ENCODE results near the gene MS4A1. TPM values are rescaled to one million over a fixed set of nuclear protein-coding genes. Genes with fewer than 3 reads are reported as not detected.
A peak's percentile ranks its signal among the peaks of the same experiment; 100 is the strongest.

The MS4A1 gene
- total RNA-seq (2014; rRNA removed; shearing (Covaris generic)), result 435 and 488 TPM in 2 replicates
- 559 and 603 TPM in 2 replicates for total RNA-seq (2022)
- Bru-seq, nascent RNA, result percentile 99 among the genes with signal in this experiment
- BruChase-seq, experiment 1, labeled RNA remaining after a 6-hour chase, result percentile 100 among the genes with signal in this experiment
- percentile 100 among the genes with signal in this experiment for BruChase-seq, experiment 2, labeled RNA remaining after a 2-hour chase
- long read RNA-seq, transcript MS4A1-205 (4 exons, 928 nt), result minor isoform, 14 of 897 reads
- long read RNA-seq, transcript MS4A1-202 (6 exons, 3,372 nt), result minor isoform, 24 of 897 reads
- long read RNA-seq, transcript MS4A1-201 (7 exons, 3,331 nt), result major isoform, 347 of 897 reads
- long read RNA-seq, transcript MS4A1-212 (7 exons, 3,475 nt), result minor isoform, 40 of 897 reads
- long read RNA-seq, partial matches to known transcripts, result 314 of 897 reads
- long read RNA-seq, other reads (novel, unspliced or antisense), result 129 of 897 reads

- POLR2A ChIA-PET, result interaction anchor here (0.6 to 7.5 kb wide), 14 partner anchors 14 to 786 kb away, joined by 3 to 123 read pairs (median 10); partner anchors contain the start of gene MS4A7
- peaks cover 49% of the 10 kb centered on the region for H3K4me1 ChIP-seq (ENCODE audit: insufficient read depth, low read length, poor library complexity, severe bottlenecking)
These were observed at the start of gene MS4A1 for GRCh38 chr11:60455531-60456042. TSS of gene MS4A1 (plus strand) at chr11:60455847. CDS start at chr11:60462375, 6,528 bp downstream.

GRCh38 chr11:60420015-60420414, 35.6 kb upstream of the MS4A1 start:
- Histone ChIP-seq H3K27ac (ENCODE audit: low read depth, low read length, poor library complexity, severe bottlenecking) (no peak overlapping the region), H3K9me2 (ENCODE audit: insufficient read depth, low read length) (no peaks in the 10 kb centered on the region), H3K4me1 (ENCODE audit: insufficient read depth, low read length, poor library complexity, severe bottlenecking) (no peaks in the 10 kb centered on the region), H3K4me2 (ENCODE audit: low read length) (no peak overlapping the region), H2AFZ (ENCODE audit: low read length) (no peak overlapping the region), H3K36me3 (ENCODE audit: insufficient read depth, low read length) (no peaks in the 10 kb centered on the region), H4K20me1 (ENCODE audit: insufficient read depth, low read length) (no peaks in the 10 kb centered on the region), H3K9me3 (ENCODE audit: low read length) (peaks cover 12% of the 10 kb centered on the region), H3K79me2 (ENCODE audit: insufficient read depth, low read depth, low read length) (no peaks in the 10 kb centered on the region), H3K4me3 (ENCODE audit: low read depth, low read length, poor library complexity, severe bottlenecking) (no peak overlapping the region)
- no TSS peak for BruUV-seq (replicated peaks)
- TF ChIP-seq EZH2phosphoT487 (IDR thresholded peaks at IDR 0.05; ENCODE audit: borderline replicate concordance, low read depth, low read length) (no peak), CTCF (conservative IDR thresholded peaks at IDR 0.05; ENCODE audit: low read length) (no peak)
- CTCF ChIA-PET (ENCODE audit: unreplicated experiment), result no interaction called here
- POLR2A ChIA-PET, result interaction anchor here (0.7 kb wide), 1 partner anchor 42 kb away, joined by 4 read pairs; no protein-coding TSS in a partner anchor
- intact Hi-C loops (cut with micrococcal nuclease; ENCODE audit: unreplicated experiment), result no loop called here
- DNase-seq (ENCODE audit: low spot score), result no peak

More at GRCh38 chr11:60455531-60456042, at the start of gene MS4A1:
- Histone ChIP-seq H4K20me1 (ENCODE audit: insufficient read depth, low read length) (peaks cover 27% of the 10 kb centered on the region), H3K9me3 (ENCODE audit: low read length) (peaks cover 12% of the 10 kb centered on the region; the same call in 1 of the 2 replicates), H3K36me3 (ENCODE audit: insufficient read depth, low read length) (peaks cover 56% of the 10 kb centered on the region), H2AFZ (ENCODE audit: low read length) (peak within 1 kb of the TSS; percentile 72), H3K27ac (ENCODE audit: low read depth, low read length, poor library complexity, severe bottlenecking) (peak within 1 kb of the TSS; percentile 100), H3K4me2 (ENCODE audit: low read length) (peak within 1 kb of the TSS; percentile 92), H3K4me3 (ENCODE audit: low read depth, low read length, poor library complexity, severe bottlenecking) (peak within 1 kb of the TSS; percentile 84), H3K9me2 (ENCODE audit: insufficient read depth, low read length) (no peaks in the 10 kb centered on the region), H3K79me2 (ENCODE audit: insufficient read depth, low read depth, low read length) (peaks cover 50% of the 10 kb centered on the region)
- BruUV-seq (replicated peaks), result no TSS peak
- DNase-seq (ENCODE audit: low spot score), result peak; percentile 100
- TF ChIP-seq CTCF (conservative IDR thresholded peaks at IDR 0.05; ENCODE audit: low read length) (no peak), EZH2phosphoT487 (IDR thresholded peaks at IDR 0.05; ENCODE audit: borderline replicate concordance, low read depth, low read length) (no peak)
- intact Hi-C loops (cut with micrococcal nuclease; ENCODE audit: unreplicated experiment), result loop anchor here (1.0 to 2.0 kb wide), 5 partner anchors 22 to 1183 kb away; partner anchors contain the start of gene MS4A7
- CTCF ChIA-PET (ENCODE audit: unreplicated experiment), result interaction anchor here (1.0 to 3.7 kb wide), 3 partner anchors 28 to 92 kb away, joined by 3 to 26 read pairs (median 15); no protein-coding TSS in a partner anchor
